Neural progenitor cell (in vitro differentiated cells): ENCODE results near the gene KLHL11. TPM values are rescaled to one million over a fixed set of nuclear protein-coding genes. Genes with fewer than 3 reads are reported as not detected.

Experiments
- DNase-seq: peaks from one replicate; pipeline ENCODE4 v3.0.0-alpha.2; 2016; ENCODE audit warnings: low spot score
- H2AFZ ChIP-seq: fragments of 200-600 bp; sonication (generic); replicated peaks from 2 replicates; pipeline ENCODE4 v1.6.1; 2016; ENCODE audit warnings: antibody characterized with exemption
- H3F3A ChIP-seq: fragments of 200-600 bp; sonication (generic); 2 replicates; pipeline ENCODE4 v1.6.1; 2016; ENCODE audit warnings: antibody characterized with exemption, low read depth
- H3K27ac ChIP-seq: fragments of 200-600 bp; sonication (generic); 2 replicates; pipeline ENCODE4 v1.5.1; 2016; ENCODE audit warnings: mild to moderate bottlenecking
- H3K27me3 ChIP-seq: fragments of 200-600 bp; sonication (generic); 2 replicates; pipeline ENCODE4 v1.6.1; 2016; ENCODE audit warnings: mild to moderate bottlenecking, moderate library complexity
- H3K36me3 ChIP-seq: fragments of 200-600 bp; sonication (generic); 2 replicates; pipeline ENCODE4 v1.5.1; 2016
- H3K4me1 ChIP-seq: fragments of 200-600 bp; sonication (generic); 2 replicates; pipeline ENCODE4 v1.6.1; 2016; ENCODE audit warnings: mixed run types
- H3K4me2 ChIP-seq: fragments of 200-600 bp; sonication (generic); 2 replicates; pipeline ENCODE4 v1.6.1; 2016
- H3K4me3 ChIP-seq: fragments of 200-600 bp; sonication (generic); 2 replicates; pipeline ENCODE4 v1.5.1; 2016
- H3K79me2 ChIP-seq: fragments of 200-600 bp; sonication (generic); 2 replicates; pipeline ENCODE4 v1.6.1; 2016; ENCODE audit warnings: low read depth
- H3K9ac ChIP-seq: fragments of 200-600 bp; sonication (generic); 2 replicates; pipeline ENCODE4 v1.6.1; 2016
- H3K9me3 ChIP-seq: fragments of 200-600 bp; sonication (generic); 2 replicates; pipeline ENCODE4 v1.5.1; 2016; ENCODE audit warnings: low read depth
- H4K20me1 ChIP-seq: fragments of 200-600 bp; sonication (generic); 2 replicates; pipeline ENCODE4 v1.6.1; 2016; ENCODE audit warnings: low read depth
- H3K27ac Mint-ChIP-seq: 3 replicates; pipeline ENCODE4 v1.8.0; 2021; ENCODE audit warnings: mixed read lengths
- H3K27me3 Mint-ChIP-seq: 2 replicates; pipeline ENCODE4 v1.8.0; 2022; ENCODE audit warnings: low read depth, mild to moderate bottlenecking, inconsistent platforms, moderate library complexity, mixed read lengths; ENCODE audit not compliant: insufficient read depth
- H3K36me3 Mint-ChIP-seq: 3 replicates; pipeline ENCODE4 v1.8.0; 2021; ENCODE audit warnings: mixed read lengths
- H3K4me1 Mint-ChIP-seq: 3 replicates; pipeline ENCODE4 v1.8.0; 2021; ENCODE audit warnings: mixed read lengths
- H3K4me3 Mint-ChIP-seq: 3 replicates; pipeline ENCODE4 v1.8.0; 2021; ENCODE audit warnings: mild to moderate bottlenecking, moderate library complexity, mixed read lengths
- H3K9me3 Mint-ChIP-seq: 3 replicates; pipeline ENCODE4 v1.8.0; 2020; ENCODE audit warnings: mixed read lengths
- EZH2 ChIP-seq: fragments of 200-600 bp; sonication (generic); IDR thresholded peaks from 2 replicates; pipeline ENCODE4 v1.6.1; 2017; ENCODE audit warnings: antibody characterized with exemption, mild to moderate bottlenecking, moderate library complexity
- EZH2phosphoT487 ChIP-seq: fragments of 200-600 bp; sonication (generic); IDR thresholded peaks from 2 replicates; pipeline ENCODE4 v1.6.1; 2017; ENCODE audit warnings: antibody characterized with exemption
- total RNA-seq: library from RNA; depleted of rRNA; stranded (reverse); fragments of >200 nt; gene quantifications from 2 replicates; pipeline ENCODE4 v1.2.3, GENCODE V29; 2015; ENCODE audit warnings: low replicate concordance
- TF ChIP-seq, protein P1 (sequence below): fragments of 200-600 bp; sonication (generic); IDR thresholded peaks from 2 replicates; pipeline ENCODE4 v1.5.1; 2017; ENCODE audit warnings: antibody characterized with exemption, mild to moderate bottlenecking

Gene KLHL11
- total RNA-seq, 1 donor from 2014 or later: 28.5 TPM

DNA sequence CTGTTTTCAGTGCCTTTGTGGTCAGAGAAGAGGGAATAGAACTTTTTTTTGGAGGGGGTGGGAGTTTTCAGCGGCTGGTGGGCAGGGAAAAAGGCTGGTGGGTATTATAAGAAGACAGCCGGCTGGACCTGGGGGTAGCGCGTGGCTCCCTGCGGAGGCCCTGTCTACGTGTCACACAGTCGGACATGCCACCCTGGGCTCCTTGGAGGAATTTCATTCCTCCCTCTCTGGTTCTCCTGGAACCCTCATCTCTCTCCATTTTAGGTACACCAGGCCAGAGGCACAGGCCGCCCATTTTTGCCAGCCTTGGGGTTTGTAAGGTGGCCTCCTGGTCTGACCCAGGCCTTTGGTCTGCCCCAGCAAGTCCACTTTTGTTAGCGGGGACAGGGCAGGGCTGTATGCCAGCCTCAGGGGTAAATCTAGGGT lies 51.5 kb downstream of the KLHL11 start:
- H3K27me3 Mint-ChIP-seq: peaks cover 9% of the 10 kb centered on the region
- Histone ChIP-seq H2AFZ (no peak overlapping the region), H3K4me2 (peak overlapping the region; percentile 97), H3K27me3 (no peaks in the 10 kb centered on the region), H4K20me1 (peaks cover 13% of the 10 kb centered on the region), H3K9ac (peak overlapping the region; percentile 72), H3K27ac (no peak overlapping the region), H3K4me3 (peak overlapping the region; percentile 85), H3K36me3 (no peaks in the 10 kb centered on the region), H3F3A (peaks cover 20% of the 10 kb centered on the region), H3K79me2 (peaks cover 68% of the 10 kb centered on the region), H3K9me3 (no peaks in the 10 kb centered on the region), H3K4me1 (peaks cover 24% of the 10 kb centered on the region)
- peak overlapping the region; percentile 97 for H3K27ac Mint-ChIP-seq
- no peaks in the 10 kb centered on the region for H3K9me3 Mint-ChIP-seq
- no peak for TF ChIP-seq EZH2
- TF ChIP-seq, protein P1, sequence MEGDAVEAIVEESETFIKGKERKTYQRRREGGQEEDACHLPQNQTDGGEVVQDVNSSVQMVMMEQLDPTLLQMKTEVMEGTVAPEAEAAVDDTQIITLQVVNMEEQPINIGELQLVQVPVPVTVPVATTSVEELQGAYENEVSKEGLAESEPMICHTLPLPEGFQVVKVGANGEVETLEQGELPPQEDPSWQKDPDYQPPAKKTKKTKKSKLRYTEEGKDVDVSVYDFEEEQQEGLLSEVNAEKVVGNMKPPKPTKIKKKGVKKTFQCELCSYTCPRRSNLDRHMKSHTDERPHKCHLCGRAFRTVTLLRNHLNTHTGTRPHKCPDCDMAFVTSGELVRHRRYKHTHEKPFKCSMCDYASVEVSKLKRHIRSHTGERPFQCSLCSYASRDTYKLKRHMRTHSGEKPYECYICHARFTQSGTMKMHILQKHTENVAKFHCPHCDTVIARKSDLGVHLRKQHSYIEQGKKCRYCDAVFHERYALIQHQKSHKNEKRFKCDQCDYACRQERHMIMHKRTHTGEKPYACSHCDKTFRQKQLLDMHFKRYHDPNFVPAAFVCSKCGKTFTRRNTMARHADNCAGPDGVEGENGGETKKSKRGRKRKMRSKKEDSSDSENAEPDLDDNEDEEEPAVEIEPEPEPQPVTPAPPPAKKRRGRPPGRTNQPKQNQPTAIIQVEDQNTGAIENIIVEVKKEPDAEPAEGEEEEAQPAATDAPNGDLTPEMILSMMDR: no peak
- TF ChIP-seq EZH2phosphoT487: no peak
- no peak for DNase-seq
- H3K4me3 Mint-ChIP-seq: peak overlapping the region; percentile 95
- H3K4me1 Mint-ChIP-seq: peaks cover 28% of the 10 kb centered on the region
- H3K36me3 Mint-ChIP-seq: peaks cover 24% of the 10 kb centered on the region

DNA sequence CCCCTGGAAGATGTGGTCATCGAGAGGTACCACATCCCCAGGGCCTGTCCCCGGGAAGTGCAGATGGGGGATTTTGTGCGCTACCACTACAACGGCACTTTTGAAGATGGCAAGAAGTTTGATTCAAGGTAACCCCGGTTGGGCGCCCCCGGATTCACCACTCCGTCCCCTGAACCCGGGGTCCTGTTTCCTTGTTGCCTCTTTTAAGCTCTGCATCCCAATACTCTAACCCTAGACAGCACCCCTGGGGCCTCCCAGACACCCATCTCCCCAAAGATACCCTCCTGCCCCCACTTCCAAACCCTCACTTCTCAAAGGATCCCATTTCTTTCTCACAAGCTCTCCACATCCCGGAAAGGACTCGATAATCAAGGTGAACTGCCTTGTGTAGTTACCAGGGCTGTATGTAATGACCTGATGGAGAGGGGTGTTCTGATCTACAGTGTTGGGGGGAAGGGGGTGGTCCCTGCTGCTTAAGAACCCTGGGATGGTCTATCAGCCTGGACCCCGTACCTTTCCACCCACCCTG lies 52.0 kb downstream of the KLHL11 start:
- DNase-seq: no peak
- H3K36me3 ChIP-seq: no peaks in the 10 kb centered on the region
- peak overlapping the region; percentile 45 for H2AFZ ChIP-seq
- H3K9ac ChIP-seq: peak overlapping the region; percentile 72
- no peaks in the 10 kb centered on the region for H3K9me3 Mint-ChIP-seq
- H3K4me3 Mint-ChIP-seq: peak overlapping the region; percentile 95
- peaks cover 24% of the 10 kb centered on the region for H3K36me3 Mint-ChIP-seq
- H3K27me3 ChIP-seq: no peaks in the 10 kb centered on the region
- H3K4me3 ChIP-seq: peak overlapping the region; percentile 85
- TF ChIP-seq, protein P1: no peak
- no peak for TF ChIP-seq EZH2
- TF ChIP-seq EZH2phosphoT487: no peak
- no peaks in the 10 kb centered on the region for H3K9me3 ChIP-seq
- peaks cover 13% of the 10 kb centered on the region for H4K20me1 ChIP-seq
- H3K4me1 Mint-ChIP-seq: peaks cover 28% of the 10 kb centered on the region
- H3F3A ChIP-seq: peaks cover 20% of the 10 kb centered on the region
- peak overlapping the region; percentile 97 for H3K4me2 ChIP-seq
- peak overlapping the region; percentile 97 for H3K27ac Mint-ChIP-seq
- peak overlapping the region; percentile 26 for H3K27ac ChIP-seq
- peaks cover 24% of the 10 kb centered on the region for H3K4me1 ChIP-seq
- H3K79me2 ChIP-seq: peaks cover 68% of the 10 kb centered on the region
- H3K27me3 Mint-ChIP-seq: peaks cover 9% of the 10 kb centered on the region

DNA sequence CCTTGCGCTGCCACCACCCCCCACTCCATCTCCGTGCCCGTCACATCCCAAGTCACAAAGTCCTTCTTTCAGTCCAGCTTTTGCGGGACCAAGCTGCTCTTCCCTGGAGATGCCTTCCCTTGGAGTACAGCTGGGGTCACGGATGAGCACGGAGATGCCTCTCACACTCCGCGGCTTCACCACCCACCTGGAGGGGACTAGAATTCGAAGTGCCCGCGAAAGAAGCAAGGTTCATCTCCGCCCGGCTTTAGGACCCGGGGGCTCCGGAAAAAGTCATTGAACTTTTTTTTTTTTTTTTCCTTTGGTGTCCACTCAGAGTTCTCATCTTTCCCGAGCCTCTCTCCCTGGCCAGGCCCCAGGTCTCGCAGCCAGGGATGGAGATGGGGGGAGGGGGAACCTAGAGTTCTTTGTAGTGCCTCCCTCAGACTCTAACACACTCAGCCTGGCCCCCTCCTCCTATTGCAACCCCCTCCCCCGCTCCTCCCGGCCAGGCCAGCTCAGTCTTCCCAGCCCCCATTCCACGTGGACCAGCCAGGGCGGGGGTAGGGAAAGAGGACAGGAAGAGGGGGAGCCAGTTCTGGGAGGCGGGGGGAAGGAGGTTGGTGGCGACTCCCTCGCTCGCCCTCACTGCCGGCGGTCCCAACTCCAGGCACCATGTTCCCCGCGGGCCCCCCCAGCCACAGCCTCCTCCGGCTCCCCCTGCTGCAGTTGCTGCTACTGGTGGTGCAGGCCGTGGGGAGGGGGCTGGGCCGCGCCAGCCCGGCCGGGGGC lies 52.7 kb downstream of the KLHL11 start, which contains the start of gene FKBP10:
Gene FKBP10, plus strand, starts transcription at position 624 of the 771 bp plus-strand sequence. Its CDS starts 31 bp downstream, at position 655.
- Histone ChIP-seq H3K9me3 (no peaks in the 10 kb centered on the region), H3K4me2 (peak within 1 kb of the TSS; percentile 97), H3K36me3 (no peaks in the 10 kb centered on the region), H3K4me1 (peaks cover 24% of the 10 kb centered on the region), H3K27me3 (no peaks in the 10 kb centered on the region), H2AFZ (peak within 1 kb of the TSS; percentile 98), H4K20me1 (peaks cover 13% of the 10 kb centered on the region), H3F3A (peaks cover 20% of the 10 kb centered on the region), H3K27ac (peak within 1 kb of the TSS; percentile 26), H3K79me2 (peaks cover 68% of the 10 kb centered on the region), H3K9ac (peak within 1 kb of the TSS; percentile 72), H3K4me3 (peak within 1 kb of the TSS; percentile 85)
- DNase-seq: peak; percentile 95
- Mint-ChIP-seq H3K27ac (peak within 1 kb of the TSS; percentile 97), H3K9me3 (no peaks in the 10 kb centered on the region), H3K36me3 (peaks cover 22% of the 10 kb centered on the region), H3K27me3 (peaks cover 9% of the 10 kb centered on the region), H3K4me1 (peaks cover 28% of the 10 kb centered on the region), H3K4me3 (peak within 1 kb of the TSS; percentile 95)
- peak; percentile 24 for TF ChIP-seq EZH2phosphoT487
- no peak for TF ChIP-seq EZH2
